HG02852 (cell line): Measurements from ENCODE around the gene PXYLP1.

Experiments used
- ATAC-seq: cut with Tn5 transposase; IDR thresholded peaks from one replicate; pipeline ENCODE4 v1.9.1; 2021; ENCODE audit warnings: mild to moderate bottlenecking, moderate library complexity; ENCODE audit not compliant: unreplicated experiment

PXYLP1 gene

DNA sequence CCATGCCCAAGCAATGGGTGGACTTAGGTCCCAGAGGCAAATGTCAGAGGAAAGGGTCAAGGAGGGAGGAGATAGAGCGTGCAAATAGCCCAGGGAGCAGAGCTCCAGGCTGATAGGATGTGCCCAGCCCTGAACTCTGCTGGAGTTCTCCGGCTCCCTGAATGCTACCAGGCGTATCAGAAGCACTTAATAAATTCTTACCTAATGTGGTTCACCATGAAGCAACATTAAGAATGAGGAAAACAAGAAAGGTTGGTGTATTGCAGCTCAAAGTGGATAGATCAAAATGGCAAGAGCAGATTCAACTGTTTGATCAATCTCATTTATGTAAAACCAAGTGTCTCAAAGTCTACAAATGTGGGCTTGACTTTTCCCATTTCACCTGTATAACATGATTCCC lies 38.3 kb downstream of the PXYLP1 start:
- no peak for ATAC-seq

DNA sequence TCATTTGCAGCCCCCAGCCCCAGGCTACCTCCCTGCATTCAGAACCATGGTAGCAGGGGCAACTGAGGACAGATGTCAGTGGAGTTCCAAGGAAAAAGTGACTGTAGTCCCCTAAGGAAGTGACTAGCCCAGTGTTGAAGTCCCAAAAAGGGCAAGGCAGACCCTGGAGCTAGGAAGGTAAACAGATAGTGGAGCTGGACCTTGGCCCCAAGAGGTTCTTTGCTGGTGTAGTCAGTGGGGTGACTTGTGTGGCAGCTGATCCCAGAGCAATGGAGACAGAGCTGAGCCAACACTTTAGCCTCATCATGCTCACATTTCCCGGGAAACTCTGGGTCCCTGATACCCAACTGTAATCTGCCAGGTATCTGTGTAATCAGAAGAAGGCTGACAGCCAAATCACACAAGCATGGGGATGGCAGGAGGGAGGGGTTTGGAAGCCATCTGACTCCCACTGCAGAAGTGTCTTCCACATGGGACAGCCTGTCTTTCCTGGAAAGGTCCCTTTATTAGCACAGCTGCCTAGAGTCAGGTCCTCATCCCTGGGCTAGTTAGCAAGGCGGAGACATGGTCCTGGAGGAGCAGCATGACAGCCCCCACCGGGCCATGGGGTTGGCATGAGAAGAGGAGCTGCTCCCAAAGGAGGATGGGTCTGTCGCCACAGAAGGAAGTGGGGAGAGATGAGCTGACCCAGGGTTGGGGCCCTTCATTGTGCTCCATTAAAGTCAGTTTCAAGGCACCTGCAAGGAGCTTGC lies 39.8 kb downstream of the PXYLP1 start:
- ATAC-seq = no peak

DNA sequence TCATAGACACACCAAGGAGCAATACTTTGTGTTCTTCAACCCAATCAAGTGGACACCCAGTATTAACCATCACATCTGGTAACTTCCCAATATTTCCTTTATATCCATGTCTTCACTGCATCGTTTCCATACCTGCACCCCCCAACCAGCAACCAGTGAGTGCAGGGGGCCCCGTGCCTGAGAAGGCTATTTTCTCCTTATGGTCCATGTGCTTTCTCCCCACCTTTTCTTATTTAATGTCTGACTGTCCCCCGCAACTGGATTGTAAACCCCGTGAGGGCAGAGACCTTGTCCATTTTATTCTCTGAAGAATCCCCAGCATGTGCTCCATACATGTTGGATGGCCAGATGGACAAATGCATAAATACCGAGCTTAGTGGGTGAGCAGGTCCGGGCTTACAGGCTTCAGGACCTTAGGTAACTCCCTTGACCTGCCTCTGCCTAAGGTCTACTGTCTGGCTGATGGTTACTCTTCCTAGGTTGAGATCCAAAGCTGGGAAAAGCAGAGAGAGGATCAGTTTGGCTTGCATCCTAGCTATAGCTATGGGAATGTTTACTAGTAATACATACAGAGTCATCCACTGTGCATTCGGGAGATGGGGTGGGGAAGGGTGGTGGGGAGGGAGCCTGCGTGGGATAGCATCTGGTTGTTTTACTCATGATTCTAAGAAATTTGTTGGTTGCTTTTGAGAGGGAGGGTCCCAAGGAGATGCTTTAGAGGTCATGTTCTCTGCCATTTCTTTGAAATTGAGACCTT lies 41.5 kb downstream of the PXYLP1 start:
- no peak for ATAC-seq

DNA sequence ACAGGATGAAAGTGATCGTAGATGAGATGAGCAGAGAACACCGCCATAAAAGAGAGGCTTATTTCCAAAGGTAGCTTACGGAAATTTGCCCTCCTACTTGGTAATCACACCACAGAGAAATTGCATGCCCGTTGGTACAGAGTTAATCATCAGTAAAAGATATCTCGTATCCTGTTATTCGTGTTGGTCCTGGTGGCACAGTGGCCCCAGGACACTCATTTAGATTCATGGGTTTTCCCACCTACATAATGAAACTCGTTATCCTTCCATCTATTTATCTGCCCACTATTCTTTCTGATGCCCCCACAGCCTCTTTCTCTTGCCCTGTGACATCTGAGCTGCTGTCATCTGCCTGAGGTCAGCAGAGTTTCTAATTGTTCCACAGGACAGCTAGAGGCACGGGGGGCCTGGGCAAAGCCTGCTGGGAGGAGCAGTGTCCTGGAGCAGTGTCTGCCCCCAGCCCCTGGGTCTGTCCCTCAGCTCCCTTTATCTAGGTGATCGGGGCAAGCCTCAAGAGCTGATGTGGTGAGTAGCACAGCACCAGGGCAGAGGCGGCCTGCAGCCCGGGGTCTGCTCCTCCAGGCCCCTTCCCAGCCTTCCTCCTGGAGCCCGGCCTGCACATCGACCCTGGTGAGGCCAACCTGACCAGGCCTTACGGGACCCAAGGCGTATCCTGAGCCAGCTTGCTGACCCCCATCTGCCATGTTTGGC lies 42.2 kb downstream of the PXYLP1 start:
- ATAC-seq = no peak

DNA sequence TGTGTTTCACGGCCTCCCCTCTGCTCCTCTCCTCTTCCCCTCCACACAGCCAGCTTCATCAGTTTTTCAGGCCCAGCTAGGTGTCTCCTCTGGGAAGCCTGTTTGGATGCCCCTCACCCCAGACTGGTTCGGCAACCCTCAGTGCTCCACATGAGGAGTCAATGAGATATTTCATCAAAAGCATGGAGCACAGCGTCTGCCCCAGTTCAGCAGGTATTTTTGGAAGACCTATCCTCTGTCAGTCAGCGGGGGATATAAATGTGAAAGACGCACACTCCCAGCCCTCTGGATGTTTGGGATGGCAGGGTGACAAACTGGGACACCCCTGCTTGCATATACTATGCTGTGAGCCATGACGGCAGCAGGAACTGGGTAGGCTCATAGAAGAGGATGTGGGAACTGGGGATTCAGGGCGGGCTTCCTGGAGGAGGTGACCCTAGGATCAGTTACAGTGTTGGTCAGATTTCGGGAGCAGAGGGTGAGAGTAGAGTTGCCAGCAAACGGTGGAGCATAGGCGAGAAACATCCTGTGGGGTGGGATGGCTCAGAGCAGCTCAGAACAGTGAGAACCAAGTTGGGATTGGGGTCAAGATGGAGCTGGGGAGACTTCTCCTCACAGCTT lies 42.9 kb downstream of the PXYLP1 start:
- no peak for ATAC-seq

- peak; percentile 77 for ATAC-seq
These were observed 43.4 kb downstream of the PXYLP1 start for GRCh38 chr3:141275032-141275422.

DNA sequence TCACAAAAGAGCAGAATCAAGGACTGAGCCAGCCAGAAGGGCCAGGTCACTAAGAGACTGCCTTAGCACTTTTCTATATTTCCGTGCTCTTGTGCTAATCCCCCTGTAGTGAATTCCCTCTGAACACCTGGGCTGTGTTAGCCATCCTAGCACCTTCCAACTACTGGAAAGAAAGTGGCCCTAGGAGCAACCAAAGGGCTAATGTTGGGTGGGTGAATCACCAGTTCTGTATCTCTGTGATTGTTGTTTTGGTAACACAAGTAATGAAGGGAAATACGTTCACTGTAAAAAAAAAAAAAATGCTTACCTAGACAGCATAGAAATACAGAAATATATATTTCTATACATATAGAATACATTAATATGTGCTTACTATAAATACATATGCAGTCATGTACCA lies 43.9 kb downstream of the PXYLP1 start:
- ATAC-seq = no peak

- no peak for ATAC-seq
These were observed 44.3 kb downstream of the PXYLP1 start for GRCh38 chr3:141275973-141276372.

GRCh38 chr3:141276398-141276797 lies 44.8 kb downstream of the PXYLP1 start:
- ATAC-seq = no peak

- ATAC-seq = no peak
These were observed 45.8 kb downstream of the PXYLP1 start for GRCh38 chr3:141277451-141277850.

GRCh38 chr3:141278196-141279076 lies 46.8 kb downstream of the PXYLP1 start:
- ATAC-seq = no peak

- peak; percentile 54 for ATAC-seq
These were observed 47.7 kb downstream of the PXYLP1 start for GRCh38 chr3:141279077-141279967.

DNA sequence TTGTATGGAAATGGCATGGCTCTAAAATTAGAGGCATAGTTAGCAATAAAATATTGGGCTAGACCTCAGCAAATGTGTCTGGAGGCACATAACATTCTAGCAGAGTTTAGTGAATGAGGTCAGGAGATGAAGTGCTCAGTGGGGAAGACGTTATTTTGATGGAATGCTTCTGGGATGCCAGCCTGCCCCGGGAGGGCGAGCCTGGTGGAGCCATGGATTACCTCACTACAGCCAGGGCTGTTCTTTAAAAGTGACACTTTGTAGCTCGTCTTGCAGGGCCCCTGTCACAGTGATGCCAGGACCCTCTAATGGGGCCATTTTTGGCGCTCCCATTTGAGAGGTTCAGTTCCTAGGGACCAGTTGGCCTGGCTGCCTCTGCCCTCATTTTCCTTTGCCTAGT lies 48.5 kb downstream of the PXYLP1 start:
- ATAC-seq = no peak

DNA sequence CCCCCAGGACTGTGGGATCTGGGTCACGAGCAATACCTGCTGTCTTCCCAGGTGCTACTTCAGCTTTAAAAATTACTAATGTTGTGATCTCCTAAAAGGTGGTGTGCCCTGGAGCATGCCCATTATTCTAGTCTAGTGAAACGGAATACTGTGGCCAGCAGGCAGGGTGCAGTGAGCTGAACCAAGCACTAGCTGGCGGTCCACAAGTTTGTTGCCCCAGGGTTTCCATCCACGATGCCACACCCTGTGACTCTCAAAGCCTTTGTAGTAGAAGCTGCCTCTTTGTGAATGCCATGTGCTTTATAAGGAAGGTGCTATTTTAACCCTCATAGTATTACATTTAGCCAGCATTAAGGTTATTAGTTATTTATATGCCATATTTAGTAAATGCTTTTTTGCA lies 49.1 kb downstream of the PXYLP1 start:
- no peak for ATAC-seq

DNA sequence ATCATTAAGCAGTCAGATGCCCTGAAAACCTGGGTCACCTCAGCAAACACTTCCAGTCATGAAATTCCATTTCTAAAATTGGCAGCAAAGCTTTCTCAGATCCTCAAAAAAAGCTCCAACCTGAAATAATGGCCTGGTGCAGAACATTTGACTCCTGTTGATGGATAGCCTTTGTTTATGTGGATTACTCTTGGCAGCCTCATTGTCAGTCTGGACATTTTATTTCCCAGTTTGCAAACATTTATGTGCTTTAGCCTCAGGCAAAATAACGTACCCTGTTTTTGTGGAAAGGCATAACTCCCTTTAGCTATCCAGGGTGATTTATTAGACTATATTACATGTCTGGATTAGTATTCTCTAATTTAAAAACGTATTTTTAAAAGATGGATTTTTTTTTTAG lies 53.9 kb downstream of the PXYLP1 start:
- no peak for ATAC-seq

DNA sequence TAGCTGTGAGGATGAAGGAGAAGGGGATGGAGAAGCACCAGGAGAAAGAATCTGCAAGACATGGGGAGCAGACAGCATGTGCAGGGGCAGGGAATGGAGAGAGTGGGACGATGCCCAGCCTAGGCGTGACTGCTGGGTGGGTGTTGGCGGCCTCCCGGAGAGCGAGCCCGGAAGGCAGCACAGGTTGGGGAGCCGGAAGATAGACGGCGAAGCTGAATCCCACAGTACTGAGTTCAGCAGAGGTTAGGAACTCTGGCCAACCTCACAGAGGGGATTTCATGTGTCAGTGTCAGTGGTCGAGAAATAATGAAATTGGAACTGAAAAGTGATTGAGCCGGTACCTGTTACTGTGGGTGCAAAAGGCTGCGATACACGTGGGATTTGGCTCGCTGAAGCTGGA lies 55.2 kb downstream of the PXYLP1 start:
- no peak for ATAC-seq

- ATAC-seq = no peak
These were observed 55.7 kb downstream of the PXYLP1 start for GRCh38 chr3:141287326-141287725.

- ATAC-seq = no peak
These were observed 56.8 kb downstream of the PXYLP1 start for GRCh38 chr3:141288336-141288990.

- no peak for ATAC-seq
These were observed 57.7 kb downstream of the PXYLP1 start for GRCh38 chr3:141289228-141289772.
